HG03097 (cell line): Measurements from ENCODE around the gene MAPRE2.
"Not testable (repeated sequence)": the region's sequence is repeated elsewhere in the genome, so short reads cannot be mapped to it uniquely, and the experiment has no call there.

Experiments
- ATAC-seq: cut with Tn5 transposase; IDR thresholded peaks from one replicate; pipeline ENCODE4 v1.9.1; 2021; ENCODE audit not compliant: unreplicated experiment, low FRiP score

MAPRE2 gene

GRCh38 chr18:35087726-35088125 lies 46.5 kb downstream of the MAPRE2 start:
- ATAC-seq: no peak

- no peak for ATAC-seq
Measured at GRCh38 chr18:35088921-35089320, 47.7 kb downstream of the MAPRE2 start.

GRCh38 chr18:35089382-35089781 lies 48.2 kb downstream of the MAPRE2 start:
- ATAC-seq: no peak

- ATAC-seq: no peak
Measured at GRCh38 chr18:35089891-35090550, 48.8 kb downstream of the MAPRE2 start.

- ATAC-seq: no peak
Measured at GRCh38 chr18:35091841-35092240, 50.6 kb downstream of the MAPRE2 start.

- peak; percentile 79 for ATAC-seq
Measured at GRCh38 chr18:35095983-35096676, 54.9 kb downstream of the MAPRE2 start.

GRCh38 chr18:35096677-35097011 lies 55.4 kb downstream of the MAPRE2 start:
- ATAC-seq: peak; percentile 33

- ATAC-seq: no peak
Measured at GRCh38 chr18:35097195-35097594, 56.0 kb downstream of the MAPRE2 start.

- ATAC-seq: no peak
Measured at GRCh38 chr18:35097763-35098162, 56.5 kb downstream of the MAPRE2 start.

GRCh38 chr18:35099911-35100310 lies 58.7 kb downstream of the MAPRE2 start:
- ATAC-seq: no peak

GRCh38 chr18:35104391-35105051 lies 63.3 kb downstream of the MAPRE2 start:
- ATAC-seq: no peak

- ATAC-seq: no peak
Measured at GRCh38 chr18:35106013-35106844, 65.0 kb downstream of the MAPRE2 start.

- ATAC-seq: no peak
Measured at GRCh38 chr18:35106845-35107148, 65.6 kb downstream of the MAPRE2 start.

- ATAC-seq: no peak
Measured at GRCh38 chr18:35107216-35107615, 66.0 kb downstream of the MAPRE2 start.

GRCh38 chr18:35108088-35108487 lies 66.9 kb downstream of the MAPRE2 start:
- not testable (repeated sequence) for ATAC-seq

- no peak for ATAC-seq
Measured at GRCh38 chr18:35110059-35110458, 68.8 kb downstream of the MAPRE2 start.

GRCh38 chr18:35110554-35111485 lies 69.6 kb downstream of the MAPRE2 start:
- no peak for ATAC-seq

GRCh38 chr18:35112696-35113095 lies 71.5 kb downstream of the MAPRE2 start:
- ATAC-seq: no peak

GRCh38 chr18:35114305-35114704 lies 73.1 kb downstream of the MAPRE2 start:
- no peak for ATAC-seq

GRCh38 chr18:35116784-35117318 lies 75.6 kb downstream of the MAPRE2 start:
- ATAC-seq: no peak
